HCT116 (cell line): ENCODE measurements around the gene SBF2. TPM values are rescaled to one million over a fixed set of nuclear protein-coding genes. Genes with fewer than 3 reads are reported as not detected.

ENCODE experiments used
- ATAC-seq: fragments of 200-7000 bp; cut with Tn5 transposase; 2 replicates; pipeline ENCODE4 v1.9.1; 2020; ENCODE audit warnings: mild to moderate bottlenecking, moderate library complexity
- BruUV-seq: library from RNA; stranded (reverse); fragments of 400-500 nt; replicated peaks from 2 replicates; lab custom pipeline; 2021; lab: Mats Ljungman, UMichigan
- CTCF ChIA-PET: fragments of 300-600 bp; sonication (Branson Sonifier 250); formaldehyde crosslinking; loops from one replicate; lab custom pipeline; 2021; ENCODE audit warnings: antibody characterized with exemption; lab: Charles Lee
- POLR2A ChIA-PET: fragments of 300-600, 350-600 bp; sonication (Branson Sonifier 250); formaldehyde crosslinking; loops from one replicate; lab custom pipeline; 2021; ENCODE audit warnings: antibody characterized with exemption; lab: Charles Lee
- RAD21 ChIA-PET, 2 experiments: fragments of 300-600 bp; sonication (Branson Sonifier 250); formaldehyde crosslinking; loops; one replicate each; lab custom pipeline; 2023; ENCODE audit warnings: low total read pairs in 2 of 2; ENCODE audit not compliant: uncharacterized antibody in 2 of 2, unreplicated experiment in 2 of 2, low non-redundant PET in 1 of 2; lab: Charles Lee
- DNase-seq: peaks from one replicate; pipeline ENCODE4 v3.0.0-alpha.2; 2010; ENCODE audit warnings: low read depth, low spot score
- H2AFZ ChIP-seq: fragments of 200-600 bp; shearing (Covaris generic), sonication (generic); 2 replicates; pipeline ENCODE4 v1.6.1; 2017; ENCODE audit warnings: low read depth, mixed run types, mixed read lengths, antibody characterized with exemption, low read length; ENCODE audit not compliant: poor library complexity, severe bottlenecking
- H3K27ac ChIP-seq: 2 replicates; pipeline ENCODE4 v1.5.1; 2012; ENCODE audit warnings: low read depth, low read length
- H3K27me3 ChIP-seq: fragments of 200-600 bp; sonication (generic); 2 replicates; pipeline ENCODE4 v1.6.1; 2016; ENCODE audit warnings: mixed run types, low read length, mixed read lengths; ENCODE audit not compliant: insufficient read depth
- H3K36me3 ChIP-seq, 2 experiments: fragments of 200-500 bp in 1 of 2; fragments of 200-600 bp in 1 of 2; sonication (Bioruptor generic) in 1 of 2; sonication (generic) in 1 of 2; 2 replicates each; pipeline versions ENCODE4 v1.5.1 to v1.6.1; 2014 to 2016; ENCODE audit warnings: low read length in 2 of 2, inconsistent platforms in 1 of 2, mixed read lengths in 1 of 2, mixed run types in 1 of 2; ENCODE audit not compliant: insufficient read depth in 2 of 2, control insufficient read depth in 1 of 2
- H3K4me1 ChIP-seq, 2 experiments: fragments of 200-600 bp in 1 of 2; sonication (generic) in 1 of 2; 2 replicates each; pipeline versions ENCODE4 v1.5.1 to v1.6.1; 2012 to 2017; ENCODE audit warnings: low read length in 2 of 2, inconsistent platforms in 1 of 2, mild to moderate bottlenecking in 1 of 2, mixed read lengths in 1 of 2, mixed run types in 1 of 2, moderate library complexity in 1 of 2; ENCODE audit not compliant: insufficient read depth in 2 of 2, control insufficient read depth in 1 of 2
- H3K4me2 ChIP-seq: fragments of 200-600 bp; sonication (generic); 2 replicates; pipeline ENCODE4 v1.6.1; 2017; ENCODE audit warnings: mixed run types, low read length, mixed read lengths
- H3K4me3 ChIP-seq, 2 experiments: fragments of 200-600 bp in 1 of 2; sonication (generic) in 1 of 2; replicated peaks in 1 of 2; 2 replicates each; pipeline ENCODE4 v1.5.1; 2011 to 2016; ENCODE audit warnings: low read length in 2 of 2, control low read depth in 1 of 2, low read depth in 1 of 2, mild to moderate bottlenecking in 1 of 2, mixed read lengths in 1 of 2, mixed run types in 1 of 2
- H3K79me2 ChIP-seq: fragments of 200-600 bp; sonication (generic); 2 replicates; pipeline ENCODE4 v1.6.1; 2017; ENCODE audit warnings: mild to moderate bottlenecking, mixed run types, low read length, moderate library complexity, mixed read lengths; ENCODE audit not compliant: insufficient read depth
- H3K9ac ChIP-seq: fragments of 200-600 bp; sonication (generic); 2 replicates; pipeline ENCODE4 v1.6.1; 2016; ENCODE audit warnings: low read length, mixed read lengths
- H3K9me2 ChIP-seq: fragments of 200-600 bp; sonication (generic), shearing (Covaris generic); 2 replicates; pipeline ENCODE4 v1.6.1; 2017; ENCODE audit warnings: mixed run types, mild to moderate bottlenecking, moderate library complexity; ENCODE audit not compliant: insufficient read depth
- H3K9me3 ChIP-seq, 2 experiments: fragments of 200-500 bp in 1 of 2; fragments of 200-600 bp in 1 of 2; sonication (Bioruptor generic) in 1 of 2; sonication (generic) in 1 of 2; 2 replicates each; pipeline ENCODE4 v1.6.1; 2014 to 2017; ENCODE audit warnings: low read length in 2 of 2, mixed read lengths in 2 of 2, inconsistent platforms in 1 of 2, low read depth in 1 of 2, mild to moderate bottlenecking in 1 of 2, mixed run types in 1 of 2, moderate library complexity in 1 of 2; ENCODE audit not compliant: control insufficient read depth in 1 of 2, insufficient read depth in 1 of 2
- H4K20me1 ChIP-seq: fragments of 200-600 bp; sonication (generic), shearing (Covaris generic); 2 replicates; pipeline ENCODE4 v1.6.1; 2017; ENCODE audit warnings: mixed run types, mild to moderate bottlenecking, moderate library complexity; ENCODE audit not compliant: insufficient read depth
- CBX3 ChIP-seq: IDR thresholded peaks from 2 replicates; pipeline ENCODE4 v1.6.1; 2012; ENCODE audit warnings: low read depth
- CEBPB ChIP-seq: IDR thresholded peaks from 2 replicates; pipeline ENCODE4 v1.6.1; 2012; ENCODE audit warnings: low read depth
- EGR1 ChIP-seq: IDR thresholded peaks from 2 replicates; pipeline ENCODE4 v1.6.1; 2012; ENCODE audit warnings: low read depth
- EZH2 ChIP-seq: fragments of 200-600 bp; sonication (generic); IDR thresholded peaks from 2 replicates; pipeline ENCODE4 v1.6.1; 2017; ENCODE audit warnings: antibody characterized with exemption, mixed run types
- EZH2phosphoT487 ChIP-seq: fragments of 200-600 bp; IDR thresholded peaks from 2 replicates; pipeline ENCODE4 v1.6.1; 2018; ENCODE audit warnings: antibody characterized with exemption, borderline replicate concordance
- JUND ChIP-seq: IDR thresholded peaks from 2 replicates; pipeline ENCODE4 v1.6.1; 2012
- RAD21 ChIP-seq: IDR thresholded peaks from 2 replicates; pipeline ENCODE4 v1.6.1; 2012; ENCODE audit warnings: low read depth, mild to moderate bottlenecking
- SRF ChIP-seq: IDR thresholded peaks from 2 replicates; pipeline ENCODE4 v1.6.1; 2012; ENCODE audit warnings: low read depth
- ZBTB33 ChIP-seq: IDR thresholded peaks from 2 replicates; pipeline ENCODE4 v1.6.1; 2011; ENCODE audit warnings: mild to moderate bottlenecking, low read length, moderate library complexity; ENCODE audit not compliant: insufficient replicate concordance; ENCODE audit errors: extremely low read depth
- ZFX ChIP-seq: fragments of 450-650 bp; IDR thresholded peaks from 2 replicates; pipeline ENCODE4 v1.6.1; 2017
- ZNF274 ChIP-seq: fragments of 200-500 bp; sonication (Bioruptor generic); IDR thresholded peaks from 2 replicates; pipeline ENCODE4 v1.6.1; 2014; ENCODE audit warnings: mild to moderate bottlenecking, low read depth, low read length, inconsistent platforms
- intact Hi-C: fragments of 100-400 bp; cut with micrococcal nuclease; formaldehyde crosslinking; loops from 2 replicates; pipeline ENCODE4 v1.10.0; 2022
- total RNA-seq: library from RNA; stranded (reverse); gene quantifications from one replicate; pipeline ENCODE4 v1.2.1, GENCODE V29; 2021; ENCODE audit not compliant: unreplicated experiment
- TF ChIP-seq, protein P1 (sequence below), 3 experiments: fragments of 200-600 bp in 1 of 3; sonication (generic) in 1 of 3; IDR thresholded peaks in 2 of 3; conservative IDR thresholded peaks in 1 of 3; 2 replicates each; pipeline ENCODE4 v1.5.1; 2012 to 2017; ENCODE audit warnings: low read depth in 2 of 3, low read length in 2 of 3, antibody characterized with exemption in 1 of 3, borderline replicate concordance in 1 of 3, control low read depth in 1 of 3, mild to moderate bottlenecking in 1 of 3, mixed read lengths in 1 of 3, mixed run types in 1 of 3, moderate library complexity in 1 of 3; ENCODE audit not compliant: insufficient read depth in 1 of 3
- TF ChIP-seq, protein P2 (sequence below): IDR thresholded peaks from 2 replicates; pipeline ENCODE4 v1.6.1; 2012

The SBF2 gene
- total RNA-seq, 1 experiment from 2014 or later, result 35.0 TPM

DNA sequence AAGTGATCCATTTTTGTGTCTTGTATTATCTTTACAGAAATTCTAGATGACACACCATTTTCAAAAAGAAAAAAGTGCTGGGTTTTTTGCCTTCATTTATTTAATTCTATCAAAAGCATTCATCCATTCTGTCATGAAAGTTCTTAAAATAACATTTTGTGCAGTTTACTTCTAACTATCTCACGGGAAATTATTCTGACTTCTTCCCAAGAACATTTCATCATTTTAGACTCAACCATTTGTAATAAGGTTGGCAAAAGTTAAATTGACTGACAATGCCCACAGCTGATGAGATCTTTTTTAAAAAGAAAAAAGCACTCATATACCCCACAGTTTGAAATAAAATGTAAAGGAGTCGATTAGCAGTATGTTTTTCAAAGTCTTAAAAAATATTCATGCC, 68.5 kb downstream of the SBF2 start:
- no TSS peak for BruUV-seq
- no peak for ATAC-seq
- CTCF ChIA-PET, result no interaction called here

More for the DNA sequence above, 68.5 kb downstream of the SBF2 start:
- H3K27me3 ChIP-seq, result no peaks in the 10 kb centered on the region
- H4K20me1 ChIP-seq, result no peaks in the 10 kb centered on the region
- H3K4me2 ChIP-seq, result no peak overlapping the region
- H3K27ac ChIP-seq, result no peak overlapping the region
- DNase-seq, result no peak
- RAD21 ChIA-PET, result no interaction called here
- H3K9ac ChIP-seq, result no peak overlapping the region
- no peak overlapping the region for H3K4me3 ChIP-seq
- intact Hi-C loops, result no loop called here
- H3K9me2 ChIP-seq, result no peaks in the 10 kb centered on the region
- H3K9me3 ChIP-seq, result no peaks in the 10 kb centered on the region
- TF ChIP-seq CEBPB (no peak), SRF (no peak), EZH2phosphoT487 (no peak), RAD21 (no peak), EGR1 (no peak), CBX3 (no peak), ZNF274 (no peak), JUND (no peak), ZBTB33 (no peak), ZFX (no peak), EZH2 (no peak)
- TF ChIP-seq, protein P1, sequence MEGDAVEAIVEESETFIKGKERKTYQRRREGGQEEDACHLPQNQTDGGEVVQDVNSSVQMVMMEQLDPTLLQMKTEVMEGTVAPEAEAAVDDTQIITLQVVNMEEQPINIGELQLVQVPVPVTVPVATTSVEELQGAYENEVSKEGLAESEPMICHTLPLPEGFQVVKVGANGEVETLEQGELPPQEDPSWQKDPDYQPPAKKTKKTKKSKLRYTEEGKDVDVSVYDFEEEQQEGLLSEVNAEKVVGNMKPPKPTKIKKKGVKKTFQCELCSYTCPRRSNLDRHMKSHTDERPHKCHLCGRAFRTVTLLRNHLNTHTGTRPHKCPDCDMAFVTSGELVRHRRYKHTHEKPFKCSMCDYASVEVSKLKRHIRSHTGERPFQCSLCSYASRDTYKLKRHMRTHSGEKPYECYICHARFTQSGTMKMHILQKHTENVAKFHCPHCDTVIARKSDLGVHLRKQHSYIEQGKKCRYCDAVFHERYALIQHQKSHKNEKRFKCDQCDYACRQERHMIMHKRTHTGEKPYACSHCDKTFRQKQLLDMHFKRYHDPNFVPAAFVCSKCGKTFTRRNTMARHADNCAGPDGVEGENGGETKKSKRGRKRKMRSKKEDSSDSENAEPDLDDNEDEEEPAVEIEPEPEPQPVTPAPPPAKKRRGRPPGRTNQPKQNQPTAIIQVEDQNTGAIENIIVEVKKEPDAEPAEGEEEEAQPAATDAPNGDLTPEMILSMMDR (IDR thresholded peaks at IDR 0.05 in 2 of 3, conservative IDR thresholded peaks at IDR 0.05 in 1 of 3; ENCODE audit: borderline replicate concordance in 1 of 3, insufficient read depth in 1 of 3, low read depth in 2 of 3, low read length in 2 of 3), result no peak
- TF ChIP-seq, protein P2, sequence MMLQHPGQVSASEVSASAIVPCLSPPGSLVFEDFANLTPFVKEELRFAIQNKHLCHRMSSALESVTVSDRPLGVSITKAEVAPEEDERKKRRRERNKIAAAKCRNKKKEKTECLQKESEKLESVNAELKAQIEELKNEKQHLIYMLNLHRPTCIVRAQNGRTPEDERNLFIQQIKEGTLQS, result no peak
- TF ChIP-seq, all 23 proteins: peak for 0
- H2AFZ ChIP-seq, result no peak overlapping the region
- POLR2A ChIA-PET, result no interaction called here
- no peaks in the 10 kb centered on the region for H3K36me3 ChIP-seq
- H3K79me2 ChIP-seq, result peaks cover 7% of the 10 kb centered on the region; the same call in 1 of the 2 replicates
- H3K4me1 ChIP-seq, result no peaks in the 10 kb centered on the region
